ENCODE results near the gene RARS1. TPM values are rescaled to one million over a fixed set of nuclear protein-coding genes. Genes with fewer than 3 reads are reported as not detected.

RARS1 gene
- total and polyA plus RNA-seq, 2 experiments from 2014 or later: 75.1 to 129 TPM

GRCh38 chr5:168464641-168465040 is 21.6 kb upstream of the RARS1 start:
- Mint-ChIP-seq H3K4me1 (no peaks in the 10 kb centered on the region), H3K9me3 (no peaks in the 10 kb centered on the region), H3K36me3 (ENCODE audit: low read depth) (peaks cover 47% of the 10 kb centered on the region), H3K27me3 (ENCODE audit: insufficient read depth, low read depth, poor library complexity) (peaks cover 5% of the 10 kb centered on the region), H3K4me3 (no peak overlapping the region), H3K27ac (no peak overlapping the region)
- H3K4me3 ChIP-seq: no peak overlapping the region
- no peaks in the 10 kb centered on the region for H3F3A ChIP-seq (replicated peaks; ENCODE audit: low read depth)
- DNase-seq (ENCODE audit: low spot score) (no peak), ATAC-seq (no peak)
- no peaks in the 10 kb centered on the region; the same call in 1 of the 2 replicates for H3K36me3 ChIP-seq (ENCODE audit: insufficient read depth)
- no peaks in the 10 kb centered on the region for H3K27me3 ChIP-seq (ENCODE audit: insufficient read depth)
- H3K79me2 ChIP-seq (replicated peaks; ENCODE audit: insufficient read depth): no peaks in the 10 kb centered on the region
- no peaks in the 10 kb centered on the region for H3K9me2 ChIP-seq (ENCODE audit: insufficient read depth)
- no peaks in the 10 kb centered on the region; the same call in 1 of the 2 replicates for H4K20me1 ChIP-seq (replicated peaks; ENCODE audit: insufficient read depth)
- no peak overlapping the region for H2AFZ ChIP-seq
- TF ChIP-seq ZNF462 (CRISPR knock-in tag; IDR thresholded peaks at IDR 0.05) (no peak), CREB1 (CRISPR knock-in tag; IDR thresholded peaks at IDR 0.05; ENCODE audit: low read depth) (no peak), REST (IDR thresholded peaks at IDR 0.05; ENCODE audit: unreplicated experiment) (no peak), EZH2 (IDR thresholded peaks at IDR 0.05; ENCODE audit: low read depth, unreplicated experiment) (no peak), STAT1 (IDR thresholded peaks at IDR 0.05; ENCODE audit: unreplicated experiment) (no peak), ZNF331 (CRISPR knock-in tag; IDR thresholded peaks at IDR 0.05; ENCODE audit: low read depth) (no peak), JUNB (IDR thresholded peaks at IDR 0.05; ENCODE audit: unreplicated experiment) (no peak), NANOG (IDR thresholded peaks at IDR 0.05; ENCODE audit: borderline replicate concordance) (no peak), EZH2phosphoT487 (IDR thresholded peaks at IDR 0.05; ENCODE audit: unreplicated experiment) (no peak), POLR2AphosphoS5 (IDR thresholded peaks at IDR 0.05; ENCODE audit: low read depth) (no peak), ZNF114 (CRISPR knock-in tag; IDR thresholded peaks at IDR 0.05) (no peak), CTCF (conservative IDR thresholded peaks at IDR 0.05; ENCODE audit: low read depth in 2 of 2) (no peak), ETS1 (IDR thresholded peaks at IDR 0.05) (no peak)
- H3K27ac ChIP-seq (ENCODE audit: low read depth): no peak overlapping the region
- H3K4me2 ChIP-seq: no peak overlapping the region
- no peaks in the 10 kb centered on the region for H3K4me1 ChIP-seq (ENCODE audit: insufficient read depth)
